Epithelial cell of proximal tubule (primary cell): ENCODE results near the gene BSG. TPM values are rescaled to one million over a fixed set of nuclear protein-coding genes. Genes with fewer than 3 reads are reported as not detected.
"Not testable (repeated sequence)": the region's sequence is repeated elsewhere in the genome, so short reads cannot be mapped to it uniquely, and the experiment has no call there.

ENCODE experiments used
- DNase-seq: peaks from one replicate; pipeline ENCODE4 v3.0.0-alpha.2; 2011; ENCODE audit warnings: low read depth
- H3K4me3 ChIP-seq: 2 replicates; pipeline ENCODE4 v1.5.1; 2011; ENCODE audit warnings: low read depth, mild to moderate bottlenecking, low read length
- total RNA-seq: library from RNA; depleted of rRNA; stranded (reverse); fragments of >200 nt; gene quantifications from 2 replicates; pipeline ENCODE4 v1.2.3, GENCODE V29; 2015
- TF ChIP-seq, protein P1 (sequence below): conservative IDR thresholded peaks from 2 replicates; pipeline ENCODE4 v1.5.1; 2012; ENCODE audit warnings: low read depth, mild to moderate bottlenecking, low read length

Gene BSG
- total RNA-seq, 1 donor from 2014 or later: 705 TPM

DNA sequence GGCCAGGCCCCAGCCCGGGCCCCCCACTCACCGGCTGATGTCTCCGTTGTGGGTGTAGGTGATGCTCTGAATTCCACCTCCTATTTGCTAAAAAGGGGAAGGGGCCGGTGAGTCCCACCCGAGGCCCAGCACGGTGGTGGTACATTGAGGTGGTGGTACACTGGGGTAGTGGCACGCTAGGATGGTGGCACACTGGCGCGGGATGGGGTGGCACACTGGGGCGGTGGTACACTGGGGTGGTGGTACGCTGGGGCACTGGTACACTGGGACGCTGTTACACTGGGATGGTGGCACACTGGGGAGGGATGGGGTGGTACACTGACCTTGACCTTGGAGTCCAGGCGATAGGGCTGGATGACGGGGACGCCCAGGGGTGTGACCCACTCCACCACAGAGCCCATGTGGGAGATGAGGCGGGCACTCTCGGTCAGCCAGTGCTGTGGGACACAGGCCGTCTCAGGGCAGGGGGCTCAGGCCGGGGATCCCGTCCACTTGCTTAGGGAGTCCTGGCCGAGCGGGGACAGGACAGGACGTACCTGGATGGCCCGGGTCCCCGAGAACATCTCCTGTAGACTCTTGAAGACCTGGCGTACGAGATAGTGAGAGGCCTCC is 46.4 kb downstream of the BSG start:
- TF ChIP-seq, protein P1, sequence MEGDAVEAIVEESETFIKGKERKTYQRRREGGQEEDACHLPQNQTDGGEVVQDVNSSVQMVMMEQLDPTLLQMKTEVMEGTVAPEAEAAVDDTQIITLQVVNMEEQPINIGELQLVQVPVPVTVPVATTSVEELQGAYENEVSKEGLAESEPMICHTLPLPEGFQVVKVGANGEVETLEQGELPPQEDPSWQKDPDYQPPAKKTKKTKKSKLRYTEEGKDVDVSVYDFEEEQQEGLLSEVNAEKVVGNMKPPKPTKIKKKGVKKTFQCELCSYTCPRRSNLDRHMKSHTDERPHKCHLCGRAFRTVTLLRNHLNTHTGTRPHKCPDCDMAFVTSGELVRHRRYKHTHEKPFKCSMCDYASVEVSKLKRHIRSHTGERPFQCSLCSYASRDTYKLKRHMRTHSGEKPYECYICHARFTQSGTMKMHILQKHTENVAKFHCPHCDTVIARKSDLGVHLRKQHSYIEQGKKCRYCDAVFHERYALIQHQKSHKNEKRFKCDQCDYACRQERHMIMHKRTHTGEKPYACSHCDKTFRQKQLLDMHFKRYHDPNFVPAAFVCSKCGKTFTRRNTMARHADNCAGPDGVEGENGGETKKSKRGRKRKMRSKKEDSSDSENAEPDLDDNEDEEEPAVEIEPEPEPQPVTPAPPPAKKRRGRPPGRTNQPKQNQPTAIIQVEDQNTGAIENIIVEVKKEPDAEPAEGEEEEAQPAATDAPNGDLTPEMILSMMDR: no peak
- no peak overlapping the region for H3K4me3 ChIP-seq
- no peak for DNase-seq

DNA sequence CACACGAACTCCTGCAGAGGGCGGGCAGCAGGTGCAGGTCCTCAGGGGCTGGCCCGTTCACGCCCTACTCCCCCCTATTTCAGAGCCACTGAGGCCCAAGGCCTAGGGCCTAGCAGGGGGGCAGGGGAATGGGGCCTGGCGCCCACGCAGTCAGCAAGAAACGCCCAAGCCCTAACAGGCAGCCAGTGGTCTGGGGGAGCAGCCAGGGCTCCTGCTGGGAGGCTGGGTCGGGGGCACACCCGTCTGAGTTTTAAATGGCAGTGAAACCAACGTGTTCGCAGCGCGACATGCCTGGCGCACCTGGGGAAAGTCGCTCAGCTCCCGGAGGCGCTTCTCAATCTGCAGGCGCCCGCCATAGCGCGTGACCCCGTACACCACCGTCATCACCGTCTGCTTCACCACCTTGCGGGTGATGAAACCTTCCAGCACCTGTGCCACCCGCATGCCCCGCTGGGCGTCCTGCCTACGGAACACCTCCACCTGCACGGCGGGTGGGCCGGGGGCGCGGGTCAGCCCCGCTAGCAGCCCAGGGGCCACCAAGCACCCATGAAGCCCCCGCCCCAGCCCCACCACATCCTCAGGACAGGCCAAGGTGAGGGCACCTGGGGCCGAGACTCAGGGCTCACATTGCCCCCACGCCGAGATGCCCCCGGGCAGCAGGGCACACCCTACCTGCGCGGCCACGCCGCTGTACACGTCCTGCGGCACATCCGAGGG is 47.0 kb downstream of the BSG start:
- no peak overlapping the region for H3K4me3 ChIP-seq
- TF ChIP-seq, protein P1: no peak
- no peak for DNase-seq

DNA sequence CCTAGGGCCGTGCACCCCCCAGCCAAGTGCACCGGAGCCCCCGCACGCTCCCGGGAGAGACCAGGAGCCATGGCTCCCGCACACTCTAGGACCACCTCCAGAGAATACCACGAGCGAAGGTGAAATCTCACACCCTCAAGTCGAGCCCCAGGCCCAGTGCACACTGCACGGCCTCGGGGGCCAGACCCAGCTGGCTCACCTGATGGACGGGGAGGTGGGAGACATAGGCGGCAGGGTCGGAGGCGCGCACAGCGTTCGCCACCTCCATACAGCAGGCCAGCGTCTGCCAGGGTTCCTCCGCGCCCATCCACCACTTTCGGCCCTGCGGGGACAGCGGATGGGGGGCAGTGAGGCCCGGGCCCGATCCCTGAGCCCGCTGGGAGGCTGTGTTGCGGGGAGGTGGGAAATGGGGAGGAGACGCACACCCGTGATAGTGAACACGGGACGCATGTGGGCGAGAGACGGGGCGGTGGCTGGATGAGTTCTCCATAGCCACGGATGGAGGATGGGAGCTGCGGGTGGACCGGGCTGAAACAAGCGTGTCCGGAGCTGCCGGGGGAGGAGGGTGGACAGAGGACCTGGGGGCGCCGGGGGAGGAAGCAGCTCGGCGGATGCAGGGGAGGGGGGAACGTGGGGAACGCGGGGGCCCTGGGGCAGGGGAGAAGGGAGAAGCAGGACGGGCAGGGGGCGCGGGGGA is 47.9 kb downstream of the BSG start:
- DNase-seq: no peak
- no peak overlapping the region for H3K4me3 ChIP-seq
- TF ChIP-seq, protein P1: no peak

DNA sequence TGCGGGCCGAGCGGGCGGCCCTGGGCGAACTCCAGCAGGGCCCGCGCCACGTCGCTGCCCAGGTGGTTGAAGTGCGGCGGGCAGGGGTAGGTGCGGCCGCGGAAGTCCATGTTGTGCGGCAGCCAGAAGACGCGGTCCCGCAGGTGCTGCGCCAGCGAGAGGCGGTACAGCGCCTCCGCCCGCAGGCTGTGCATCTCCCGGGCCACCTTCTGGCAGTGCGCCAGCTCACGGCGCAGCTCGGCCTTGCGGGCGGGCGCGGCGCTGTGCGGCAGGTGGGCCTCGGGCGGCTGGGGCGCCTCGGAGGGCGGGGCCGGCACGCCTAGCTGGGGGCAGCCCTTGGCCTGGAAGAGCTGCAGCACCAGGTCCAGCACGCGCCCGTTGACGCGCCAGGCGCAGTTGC is 48.8 kb downstream of the BSG start:
- not testable (repeated sequence) for DNase-seq, H3K4me3 ChIP-seq

DNA sequence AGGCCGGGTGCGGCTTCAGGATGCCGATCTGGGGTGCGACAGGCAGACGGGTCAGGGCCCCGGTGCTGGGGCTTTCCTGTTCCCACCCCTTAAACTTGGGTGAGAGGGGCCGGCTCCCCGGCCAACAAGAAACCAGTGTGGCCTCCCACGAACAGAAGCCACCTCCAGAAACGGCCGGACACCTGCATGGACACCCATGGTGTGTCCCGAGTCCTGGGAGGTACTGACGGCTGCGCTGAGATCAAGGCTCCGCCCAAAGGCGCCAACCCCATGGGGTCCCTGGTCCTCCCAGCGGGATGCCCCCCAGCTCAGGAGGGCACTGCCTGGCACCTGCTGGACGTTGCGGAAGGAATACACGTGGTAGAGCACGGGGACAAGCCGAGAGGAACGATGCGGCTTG is 49.4 kb downstream of the BSG start:
- H3K4me3 ChIP-seq: no peak overlapping the region
- TF ChIP-seq, protein P1: no peak
- no peak for DNase-seq

DNA sequence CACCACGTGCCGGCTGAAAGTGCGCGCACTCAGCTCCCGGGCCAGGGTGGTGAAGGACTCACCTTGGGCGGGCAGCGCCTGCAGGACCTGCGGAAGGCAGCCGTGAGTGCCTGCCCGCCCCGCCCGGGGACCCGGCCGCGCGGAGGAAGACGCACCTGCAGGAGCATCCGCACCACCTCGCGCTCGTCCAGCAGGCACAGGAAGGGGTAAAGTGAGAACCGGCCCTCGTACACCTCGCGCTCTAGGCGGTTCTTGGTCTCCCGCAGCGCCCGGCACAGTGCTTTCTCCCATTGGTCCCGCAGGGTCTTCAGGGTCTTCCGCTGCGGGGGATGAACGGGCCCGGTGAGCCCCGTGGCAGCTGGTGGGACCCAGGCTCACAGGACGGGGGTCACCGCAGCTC is 50.3 kb downstream of the BSG start:
- DNase-seq: no peak
- H3K4me3 ChIP-seq: no peak overlapping the region
- TF ChIP-seq, protein P1: no peak

DNA sequence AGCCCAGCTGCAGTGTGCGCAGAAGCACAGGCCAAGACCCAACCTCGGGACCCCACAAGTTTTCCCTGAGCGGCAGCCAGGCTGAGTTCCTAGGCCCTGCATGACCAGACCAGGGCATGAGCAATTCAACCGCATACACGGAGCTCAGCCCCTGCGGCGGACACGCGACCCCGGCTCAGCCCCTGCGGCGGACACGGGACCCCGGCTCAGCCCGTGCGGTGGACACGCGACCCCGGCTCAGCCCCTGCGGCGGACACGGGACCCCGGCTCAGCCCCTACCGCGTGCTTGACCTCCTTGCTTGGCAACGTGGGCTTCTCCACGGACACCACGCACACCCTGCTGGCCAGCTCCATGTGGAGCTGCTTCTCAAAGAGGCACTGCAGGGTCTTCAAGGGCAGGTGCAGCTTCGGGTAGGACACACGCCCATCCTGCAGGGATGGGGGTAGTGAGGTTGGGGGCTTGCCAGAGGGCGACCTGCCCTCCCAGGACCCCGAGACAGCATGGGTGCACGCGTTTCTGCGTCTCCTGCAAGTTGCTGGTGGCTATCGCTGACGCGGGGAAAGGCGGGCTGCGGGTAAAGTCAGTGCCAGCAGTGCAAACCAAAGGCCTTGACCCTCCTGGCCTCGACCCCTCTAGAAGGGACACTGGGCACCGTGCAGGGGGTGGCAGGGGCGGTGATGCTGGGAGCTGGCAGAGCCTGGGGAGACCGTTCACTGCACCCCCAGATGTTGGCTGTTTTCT is 51.0 kb downstream of the BSG start:
- no peak overlapping the region for H3K4me3 ChIP-seq
- TF ChIP-seq, protein P1: no peak
- DNase-seq: no peak
